HG03064 (cell line): ENCODE data around the gene CLSTN3.

ENCODE experiments used
- ATAC-seq: cut with Tn5 transposase; IDR thresholded peaks from one replicate; pipeline ENCODE4 v1.9.1; 2021; ENCODE audit warnings: low read depth; ENCODE audit not compliant: unreplicated experiment

The CLSTN3 gene

GRCh38 chr12:7123806-7124522 lies 6.2 kb upstream of the CLSTN3 start:
- no peak for ATAC-seq

DNA sequence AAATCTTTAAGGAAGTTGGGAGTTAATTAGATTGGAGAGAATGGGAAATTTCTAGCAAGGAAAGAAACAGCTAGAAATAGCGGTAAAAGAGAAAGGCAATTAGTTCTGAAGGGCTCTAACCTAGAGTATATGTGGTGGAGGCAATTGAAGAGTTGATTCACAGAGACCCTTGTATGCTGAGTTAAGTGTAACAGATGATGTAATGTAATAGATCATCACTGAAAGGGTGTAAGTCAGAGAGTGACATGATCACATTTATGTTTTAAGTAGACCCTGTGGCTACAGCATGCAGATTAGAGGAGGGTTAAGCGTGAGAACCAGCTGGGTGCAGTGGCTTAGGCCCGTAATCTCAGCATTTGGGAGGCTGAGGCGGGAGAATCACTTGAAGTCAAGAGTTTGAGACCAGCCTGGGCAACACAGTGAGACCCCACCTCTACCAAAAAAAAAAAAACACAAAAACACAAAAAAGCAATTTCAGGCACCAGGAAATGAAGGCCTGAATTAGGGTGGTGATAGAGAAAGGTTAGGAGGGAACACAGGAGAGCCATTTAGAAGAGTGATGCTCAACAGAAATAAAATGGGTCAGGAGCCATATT lies 4.4 kb upstream of the CLSTN3 start:
- ATAC-seq: no peak

DNA sequence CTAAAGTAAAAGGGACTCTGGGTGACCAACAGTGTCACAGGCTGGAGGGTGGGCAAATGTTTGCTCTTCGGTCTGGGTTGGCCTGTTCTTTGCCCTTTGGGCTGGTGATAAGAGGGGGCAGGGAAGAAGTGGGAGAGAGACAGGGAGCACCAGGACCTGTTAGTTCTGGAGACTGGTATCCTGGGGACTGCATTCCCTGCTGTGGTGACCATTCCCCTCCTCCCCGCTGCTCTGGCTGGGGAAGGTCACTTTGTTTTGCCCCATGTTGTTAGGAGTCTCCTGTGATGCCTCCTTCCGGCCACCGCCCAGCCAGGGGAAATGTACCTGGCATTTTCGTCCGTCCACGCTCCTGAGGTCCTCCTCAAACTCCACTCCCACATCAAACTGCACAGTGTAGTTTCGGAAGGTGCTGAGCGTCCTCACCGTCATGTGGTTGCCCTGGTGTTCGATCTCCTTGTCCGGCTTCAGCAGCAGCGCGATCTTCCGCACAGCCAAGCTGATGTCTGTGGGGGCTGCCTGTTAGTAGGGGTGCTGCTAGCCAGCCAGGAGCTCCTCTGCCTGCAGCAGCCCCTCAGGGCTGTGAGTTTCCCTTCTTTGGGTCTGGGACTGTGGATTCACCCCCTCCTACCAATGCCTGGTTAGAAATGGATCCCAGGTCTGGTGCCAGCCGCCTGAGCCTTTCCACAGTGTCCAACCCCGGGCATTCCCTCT lies 2.1 kb upstream of the CLSTN3 start:
- no peak for ATAC-seq

- ATAC-seq: no peak
Observed at GRCh38 chr12:7128681-7129286, 1.4 kb upstream of the CLSTN3 start, which contains the start of gene RBP5. TSS of gene RBP5 (minus strand) at chr12:7128889. CDS start at chr12:7128775, 114 bp downstream.

DNA sequence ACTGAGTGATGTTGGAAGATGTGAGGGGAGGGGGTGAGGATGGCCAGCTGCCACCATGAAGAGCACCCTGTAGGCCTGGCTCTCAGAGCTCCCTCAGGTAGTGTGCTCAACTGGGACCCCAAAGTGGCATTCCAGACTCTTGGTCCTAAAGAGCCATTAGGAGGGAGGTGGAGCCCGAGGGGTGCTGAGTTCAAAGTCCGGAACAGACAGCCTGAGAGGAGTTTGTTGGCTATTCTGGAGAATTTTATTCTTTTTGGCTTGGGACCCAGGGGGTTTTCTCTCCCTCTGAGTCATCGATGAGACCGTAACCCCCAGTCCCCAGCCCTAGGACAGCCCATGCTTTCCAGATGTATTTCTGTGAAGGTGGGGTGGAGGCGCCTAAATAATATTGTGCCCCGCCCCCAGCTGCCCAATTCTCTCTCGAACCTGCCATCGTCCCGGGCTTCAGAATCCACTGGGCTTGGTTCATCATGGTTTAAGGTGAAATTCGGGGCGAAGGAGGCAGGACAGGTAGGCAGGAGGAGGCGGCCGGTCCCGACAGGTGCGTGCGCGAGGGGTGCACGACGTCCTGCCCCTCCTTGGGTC lies 792 bp upstream of the CLSTN3 start:
- peak; percentile 26 for ATAC-seq

DNA sequence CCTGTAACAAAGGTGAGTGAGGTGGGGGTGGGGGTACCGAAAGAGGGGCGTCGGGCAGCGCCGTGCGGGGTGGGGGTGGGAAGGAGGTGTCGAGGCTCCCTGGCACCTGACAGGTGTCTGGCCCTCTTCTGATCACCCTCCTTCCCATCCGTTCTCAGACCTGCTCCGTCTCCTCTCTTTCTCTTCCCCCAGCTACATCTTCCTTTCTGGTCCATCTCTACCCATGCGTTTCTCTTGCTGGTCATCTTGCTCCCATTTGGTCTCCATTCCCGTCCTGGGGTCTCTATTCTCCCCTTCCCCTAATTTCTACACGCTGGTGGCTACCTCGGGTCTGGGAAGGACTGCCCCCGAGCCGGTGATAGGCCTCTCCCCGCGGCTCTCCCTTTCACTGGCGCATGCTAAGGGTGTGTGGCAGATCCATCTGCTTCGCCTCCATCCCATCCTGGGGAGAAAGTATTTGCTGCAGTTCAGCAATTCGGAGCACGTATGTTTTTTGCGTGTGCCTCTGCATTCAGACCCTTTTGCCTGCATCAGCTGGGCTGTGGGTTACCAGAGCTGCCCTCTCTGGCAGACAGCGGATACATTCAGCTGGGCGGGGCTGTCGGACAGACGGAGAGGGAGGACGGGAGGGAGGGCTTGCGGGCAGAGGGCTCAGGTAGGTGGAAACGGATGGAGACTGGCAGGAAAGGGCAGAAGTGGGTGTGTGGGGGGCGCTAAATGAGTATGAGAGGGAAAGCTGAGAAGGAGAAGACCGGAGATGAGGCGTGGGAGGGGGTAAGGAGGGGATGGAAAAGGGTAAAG lies 730 bp downstream of the CLSTN3 start:
- peak; percentile 43 for ATAC-seq

DNA sequence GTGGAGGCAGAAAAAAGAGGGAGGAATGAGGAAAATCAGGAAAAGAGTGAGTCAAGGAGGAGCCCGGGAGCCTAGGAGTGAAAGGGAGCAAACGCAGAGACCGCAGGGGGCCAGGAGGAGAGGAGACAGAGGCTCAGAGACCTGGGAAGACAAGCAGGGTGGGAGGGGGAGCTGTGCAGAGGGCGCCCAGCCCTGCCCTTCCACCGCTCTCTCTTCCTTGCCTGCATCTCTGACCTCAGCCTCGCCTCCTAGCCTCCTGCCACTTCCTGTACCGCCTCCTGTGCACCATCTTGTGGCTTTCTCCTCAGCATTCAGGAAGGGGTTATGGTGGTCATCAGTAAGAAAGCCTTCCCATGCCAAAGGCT lies 1.3 kb downstream of the CLSTN3 start:
- no peak for ATAC-seq

- ATAC-seq: no peak
Observed at GRCh38 chr12:7134396-7135166, 4.4 kb downstream of the CLSTN3 start.

- ATAC-seq: no peak
Observed at GRCh38 chr12:7136071-7136470, 5.9 kb downstream of the CLSTN3 start.

- ATAC-seq: no peak
Observed at GRCh38 chr12:7136676-7137075, 6.5 kb downstream of the CLSTN3 start.

GRCh38 chr12:7137908-7138307 lies 7.7 kb downstream of the CLSTN3 start:
- no peak for ATAC-seq

DNA sequence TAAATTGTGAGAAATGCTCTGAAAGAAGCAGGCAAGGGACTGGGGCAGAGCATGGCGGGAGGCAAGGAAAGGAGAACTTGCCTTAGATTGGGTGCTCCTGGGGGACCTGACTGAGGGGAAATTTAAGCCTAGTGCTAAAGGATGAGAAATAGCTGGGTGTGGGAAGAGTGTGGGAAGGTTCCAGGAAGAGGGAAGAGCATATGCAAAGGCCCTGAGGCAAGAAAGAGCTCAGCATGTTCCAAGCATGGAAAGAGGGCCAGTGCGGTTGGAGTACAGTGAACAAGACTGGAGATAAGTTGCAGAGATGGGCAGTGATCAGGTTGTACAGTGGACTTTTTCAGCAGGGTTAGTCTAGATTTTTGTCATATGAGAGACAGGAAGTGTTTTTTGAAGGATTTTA lies 9.0 kb downstream of the CLSTN3 start:
- ATAC-seq: no peak

- ATAC-seq: no peak
Observed at GRCh38 chr12:7141351-7142005, 11.3 kb downstream of the CLSTN3 start.

DNA sequence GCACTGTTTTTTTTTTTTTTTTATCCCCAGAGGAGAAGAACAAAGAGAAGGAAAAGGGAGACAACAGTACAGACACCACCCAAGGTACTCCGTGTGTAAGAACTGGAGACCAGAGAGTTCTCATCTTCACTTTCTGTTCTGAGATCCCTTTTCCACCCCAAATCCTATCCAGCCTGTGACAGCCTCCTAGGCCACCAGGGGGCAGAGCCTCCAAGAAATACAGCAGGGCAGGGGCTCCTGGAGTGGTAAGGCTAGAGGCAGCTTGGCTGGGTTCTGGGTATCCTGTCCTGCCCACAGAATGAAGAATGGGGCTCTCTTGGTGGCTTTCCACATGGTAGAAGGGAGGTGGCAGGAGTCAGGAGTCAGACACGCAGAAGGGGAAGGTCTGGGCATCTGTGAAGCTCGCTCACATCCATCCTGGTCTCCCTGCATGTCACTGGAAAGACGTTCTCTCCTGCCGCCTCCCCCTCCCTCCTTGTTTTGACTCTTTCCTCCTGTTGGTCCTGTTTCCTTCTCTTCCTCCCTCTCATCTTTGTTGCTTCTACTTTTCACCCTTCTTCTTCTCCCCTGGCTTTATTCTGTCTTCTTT lies 12.0 kb downstream of the CLSTN3 start:
- no peak for ATAC-seq

- ATAC-seq: no peak
Observed at GRCh38 chr12:7142809-7143465, 12.8 kb downstream of the CLSTN3 start.

DNA sequence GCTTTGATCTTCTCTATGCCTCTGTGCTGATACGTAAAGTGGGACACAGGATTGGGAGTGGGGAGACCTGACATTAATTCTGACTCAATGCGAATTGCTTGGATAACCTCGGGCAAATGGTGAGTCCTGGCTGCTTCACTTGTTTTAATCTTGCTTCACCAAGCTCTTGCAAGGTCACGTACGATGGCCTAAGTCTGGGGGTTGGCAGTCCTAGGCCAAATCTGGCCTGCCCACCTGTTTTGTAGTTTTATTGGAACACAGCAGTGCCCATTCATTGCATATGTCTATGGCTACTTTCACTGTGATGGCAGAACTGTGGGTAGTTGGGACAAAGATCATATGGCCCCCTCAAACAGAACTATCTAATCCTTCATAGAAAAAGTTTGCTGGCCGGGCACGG lies 13.4 kb downstream of the CLSTN3 start:
- no peak for ATAC-seq

GRCh38 chr12:7144414-7145120 lies 14.4 kb downstream of the CLSTN3 start:
- no peak for ATAC-seq
